GM12891 (cell line): ENCODE data around the gene KRT14.

Source experiments
- PAX5 ChIP-seq: IDR thresholded peaks from 2 replicates; pipeline ENCODE4 v1.6.1; 2011; ENCODE audit warnings: low read length, moderate library complexity, mild to moderate bottlenecking; ENCODE audit not compliant: insufficient read depth, severe bottlenecking
- POLR2A ChIP-seq: IDR thresholded peaks from 2 replicates; pipeline ENCODE4 v1.6.1; 2011; ENCODE audit warnings: low read depth, low read length, control low read depth
- POLR2AphosphoS5 ChIP-seq: IDR thresholded peaks from 2 replicates; pipeline ENCODE4 v1.6.1; 2011; ENCODE audit warnings: low read depth, low read length, control low read depth
- SPI1 ChIP-seq: IDR thresholded peaks from 2 replicates; pipeline ENCODE4 v1.6.1; 2011; ENCODE audit warnings: low read depth, low read length, control low read depth
- TAF1 ChIP-seq: IDR thresholded peaks from 2 replicates; pipeline ENCODE4 v1.6.1; 2011; ENCODE audit warnings: low read depth, low read length, control low read depth

- no peak for TF ChIP-seq TAF1
- no peak for TF ChIP-seq POLR2AphosphoS5
- TF ChIP-seq POLR2A: no peak
- no peak for TF ChIP-seq PAX5
- no peak for TF ChIP-seq SPI1
Observed at GRCh38 chr17:41575336-41575735, 11.4 kb downstream of the KRT14 start.
